ENCODE results near the gene CNTNAP2.

The CNTNAP2 gene

GRCh38 chr7:148337246-148337965, 2220.8 kb downstream of the CNTNAP2 start:
- DNase-seq = no peak

DNA sequence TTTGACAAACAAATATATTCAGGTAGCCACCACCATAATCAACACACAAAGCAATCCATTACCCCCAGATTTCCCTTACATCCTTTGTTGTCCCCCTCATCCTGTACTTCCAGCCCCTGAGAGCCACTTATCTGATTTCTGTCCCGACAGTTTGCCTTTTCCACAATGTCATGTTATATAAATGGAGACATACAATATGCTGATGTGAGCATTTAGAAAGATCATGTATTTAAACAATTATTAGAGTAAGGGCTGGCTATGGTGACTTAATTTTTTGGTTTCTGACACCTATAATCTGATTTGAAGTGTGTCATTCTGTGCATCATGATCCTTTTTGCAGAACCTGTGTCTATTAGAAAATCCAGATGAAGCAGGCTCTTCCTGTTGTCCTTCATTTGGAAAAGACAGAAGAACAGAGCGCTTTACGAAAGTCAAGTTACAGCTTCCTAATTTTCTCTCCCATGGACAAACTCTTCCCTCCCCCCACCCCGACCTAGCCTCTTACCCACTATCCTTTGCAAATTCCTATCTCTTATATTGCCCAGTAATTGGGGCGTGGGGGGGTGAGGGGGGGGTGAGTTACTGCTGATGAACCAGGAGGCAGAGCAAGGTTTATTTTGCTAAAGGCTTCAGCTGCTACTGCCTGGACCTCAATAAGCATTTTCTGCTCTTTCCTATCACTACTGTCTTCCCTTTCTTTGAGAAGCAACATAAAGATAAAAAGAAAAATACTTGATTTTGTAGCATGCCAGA, 2221.6 kb downstream of the CNTNAP2 start:
- DNase-seq = no peak

- no peak for DNase-seq
Observed at GRCh38 chr7:148340438-148341280, 2224.1 kb downstream of the CNTNAP2 start.

GRCh38 chr7:148344406-148344805, 2227.8 kb downstream of the CNTNAP2 start:
- no peak for DNase-seq

DNA sequence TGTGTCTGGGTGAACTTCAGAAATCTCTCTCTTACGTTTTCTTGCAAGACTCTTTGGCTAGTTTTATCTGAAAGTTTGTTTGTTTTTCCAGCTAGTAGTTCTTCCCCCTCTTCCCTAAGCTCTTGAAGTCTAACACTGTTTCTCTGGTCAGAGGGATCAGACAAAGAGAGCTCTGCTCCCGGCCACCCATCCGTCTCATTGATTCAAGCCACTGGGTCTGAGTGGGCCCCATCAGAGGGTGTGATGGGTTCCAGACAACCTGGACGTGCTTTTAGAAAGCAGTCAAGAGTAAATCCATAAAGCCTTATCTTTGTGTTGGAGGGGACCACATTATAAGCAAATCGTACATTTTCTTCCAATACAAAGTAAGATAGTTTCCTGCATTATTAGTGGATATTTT, 2231.4 kb downstream of the CNTNAP2 start:
- DNase-seq = no peak

- no peak for DNase-seq
Observed at GRCh38 chr7:148348466-148348865, 2231.9 kb downstream of the CNTNAP2 start.

- no peak for DNase-seq
Observed at GRCh38 chr7:148356303-148356702, 2239.7 kb downstream of the CNTNAP2 start.

- no peak for DNase-seq
Observed at GRCh38 chr7:148362541-148362940, 2245.9 kb downstream of the CNTNAP2 start.

- no peak for DNase-seq
Observed at GRCh38 chr7:148367731-148368475, 2251.3 kb downstream of the CNTNAP2 start.

GRCh38 chr7:148368562-148368961, 2252.0 kb downstream of the CNTNAP2 start:
- DNase-seq = no peak

- no peak for DNase-seq
Observed at GRCh38 chr7:148371280-148371937, 2254.8 kb downstream of the CNTNAP2 start.

- no peak for DNase-seq
Observed at GRCh38 chr7:148374396-148375259, 2258.0 kb downstream of the CNTNAP2 start.

DNA sequence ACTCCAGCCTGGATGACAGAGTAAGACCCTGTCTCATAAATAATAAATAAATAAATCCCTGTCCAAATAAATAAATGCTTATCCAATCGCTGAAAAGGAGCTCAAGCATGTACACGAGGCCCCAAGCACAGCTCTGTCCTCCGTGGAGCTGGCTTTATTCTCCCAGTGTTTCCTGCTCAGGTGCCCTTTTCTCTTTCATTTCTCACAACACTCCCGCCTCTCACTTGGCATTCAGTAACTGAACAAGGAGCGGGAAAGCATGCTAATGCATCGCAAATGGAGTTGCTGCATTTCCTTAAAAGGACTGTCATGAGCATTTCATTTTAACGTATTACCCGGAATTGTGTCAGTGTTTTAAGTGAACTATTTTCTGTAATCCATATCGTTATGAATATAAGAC, 2263.1 kb downstream of the CNTNAP2 start:
- DNase-seq = no peak

- DNase-seq = no peak
Observed at GRCh38 chr7:148380596-148381419, 2264.2 kb downstream of the CNTNAP2 start.

- DNase-seq = no peak
Observed at GRCh38 chr7:148382596-148382995, 2266.0 kb downstream of the CNTNAP2 start.

GRCh38 chr7:148383651-148384050, 2267.1 kb downstream of the CNTNAP2 start:
- DNase-seq = no peak

DNA sequence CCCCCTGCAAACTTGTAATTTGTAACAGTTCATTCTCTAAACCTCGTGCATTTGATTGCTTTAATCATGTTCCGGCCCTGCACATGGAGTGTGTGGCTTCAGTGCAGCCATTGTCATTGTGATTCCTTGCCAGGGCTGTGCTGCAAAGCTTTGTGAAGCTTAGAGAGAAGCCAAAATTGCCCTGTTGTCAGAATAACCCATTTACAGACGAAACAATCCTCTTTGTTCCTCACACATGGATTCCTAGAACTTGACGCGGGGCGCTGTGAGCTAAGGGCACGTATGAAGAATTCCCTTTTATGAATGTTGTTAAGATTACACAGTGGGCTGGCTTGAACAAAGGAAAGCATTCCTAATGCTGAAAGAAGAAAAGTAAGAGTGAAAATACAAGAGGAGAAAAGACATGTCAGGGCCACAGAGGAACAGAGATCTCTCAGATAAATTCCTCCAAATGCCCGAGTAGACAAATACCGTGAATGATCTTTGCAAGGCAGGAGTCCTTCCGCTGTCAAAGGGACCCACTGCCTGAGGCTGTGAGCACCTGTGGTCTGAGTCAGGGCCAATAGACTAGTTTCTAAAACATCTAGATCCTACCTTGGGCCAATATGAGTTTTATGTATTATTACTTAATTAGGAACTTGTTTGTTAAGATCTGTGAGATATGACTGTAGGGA, 2268.5 kb downstream of the CNTNAP2 start:
- no peak for DNase-seq

- no peak for DNase-seq
Observed at GRCh38 chr7:148390381-148390780, 2273.8 kb downstream of the CNTNAP2 start.

- no peak for DNase-seq
Observed at GRCh38 chr7:148391591-148391990, 2275.0 kb downstream of the CNTNAP2 start.

- no peak for DNase-seq
Observed at GRCh38 chr7:148394582-148394981, 2278.0 kb downstream of the CNTNAP2 start.
